Sigmoid colon (tissue), 7 donors: Measurements from ENCODE around the gene OPA3. TPM values are rescaled to one million over a fixed set of nuclear protein-coding genes. Genes with fewer than 3 reads are reported as not detected.

Source experiments
- DNase-seq: peaks from one replicate; pipeline ENCODE4 v3.0.0-alpha.2; 2019
- H3K27ac ChIP-seq, 4 donors: fragments of 200-600 bp; sonication (generic); one replicate each; pipeline ENCODE4 v1.5.1; 2016 to 2019; ENCODE audit warnings: mild to moderate bottlenecking in 1 of 4
- H3K27me3 ChIP-seq, 3 donors: fragments of 200-600 bp; sonication (generic); one replicate each; pipeline ENCODE4 v1.5.1; 2019; ENCODE audit warnings: mild to moderate bottlenecking in 1 of 3
- H3K36me3 ChIP-seq, 4 donors: fragments of 200-600 bp; sonication (generic); one replicate each; pipeline ENCODE4 v1.5.1; 2016 to 2019
- H3K4me1 ChIP-seq, 4 donors: fragments of 200-600 bp; sonication (generic); one replicate each; pipeline ENCODE4 v1.5.1; 2017 to 2019
- H3K4me3 ChIP-seq, 4 donors: fragments of 200-600 bp; sonication (generic); one replicate each; pipeline ENCODE4 v1.5.1; 2017 to 2019; ENCODE audit warnings: mild to moderate bottlenecking in 2 of 4, moderate library complexity in 1 of 4
- H3K9me3 ChIP-seq, 4 donors: fragments of 200-600 bp in 3 of 4; sonication (generic) in 3 of 4; one replicate each; pipeline versions ENCODE4 v1.5.1 to v1.6.1; 2013 to 2019
- CTCF ChIP-seq, 4 experiments: fragments of 450-650 bp in 3 of 4; fragments of 200-600 bp in 1 of 4; IDR thresholded peaks; one replicate each; pipeline ENCODE4 v1.5.1; 2016 to 2019; ENCODE audit warnings: antibody characterized with exemption in 4 of 4, mild to moderate bottlenecking in 3 of 4, moderate library complexity in 2 of 4
- EP300 ChIP-seq, 4 donors: sonication (generic); formaldehyde crosslinking; IDR thresholded peaks; one replicate each; pipeline ENCODE4 v1.6.1; 2017; ENCODE audit warnings: antibody characterized with exemption in 4 of 4
- POLR2A ChIP-seq, 2 donors: fragments of 450-650 bp; IDR thresholded peaks; one replicate each; pipeline ENCODE4 v1.6.1; 2016; ENCODE audit warnings: antibody characterized with exemption in 2 of 2, mild to moderate bottlenecking in 2 of 2, moderate library complexity in 2 of 2
- POLR2AphosphoS5 ChIP-seq, 4 donors: sonication (generic); formaldehyde crosslinking; IDR thresholded peaks; one replicate each; pipeline ENCODE4 v1.6.1; 2017; ENCODE audit warnings: antibody characterized with exemption in 4 of 4
- WGBS, 2 donors: extraction: QIAGEN DNeasy Blood & Tissue Kit; methylation state at CpG; one replicate each; pipeline ENCODE4 v1.1.7; 2013; 5-methylcytosine and 5-hydroxymethylcytosine counted together
- intact Hi-C: fragments of 100-400 bp; cut with DNase I; formaldehyde crosslinking; loops from one replicate; pipeline ENCODE4 v1.15.1; 2023
- polyA plus RNA-seq, 3 donors: library from polyadenylated mRNA; stranded (reverse); fragments of 200-250 nt; gene quantifications; one replicate each; pipeline ENCODE4 v1.2.3, GENCODE V29; 2013
- total RNA-seq, 4 donors: library from RNA; depleted of rRNA; stranded (reverse); fragments of >200 nt; gene quantifications; one replicate each; pipeline ENCODE4 v1.1.0, GENCODE V29; 2016
- donor health status: healthy with polysubstance abuse.
- donor health status: Bipolar disorder and iron deficiency.
- donor health status: healthy.

Gene OPA3
- total and polyA plus RNA-seq, 7 donors = 3.0 to 11.3 (median 7.2) TPM

GRCh38 chr19:45593520-45593919, 8.9 kb upstream of the OPA3 start:
- peaks cover 3 to 79% (median 48%) of the 10 kb centered on the region in 3 donors for H3K27me3 ChIP-seq
- TF ChIP-seq CTCF (IDR thresholded peaks at IDR 0.05) = no peak
- no peak for TF ChIP-seq POLR2A (IDR thresholded peaks at IDR 0.05)
- TF ChIP-seq POLR2AphosphoS5 (IDR thresholded peaks at IDR 0.05) = no peak
- TF ChIP-seq EP300 (IDR thresholded peaks at IDR 0.05) = no peak
- no peaks in the 10 kb centered on the region for H3K36me3 ChIP-seq
- H3K27ac ChIP-seq = no peak overlapping the region
- no peaks in the 10 kb centered on the region for H3K9me3 ChIP-seq
- no peak overlapping the region for H3K4me3 ChIP-seq
- intact Hi-C loops = no loop called here
- peaks cover 0 to 6% (median 0%) of the 10 kb centered on the region in 4 donors for H3K4me1 ChIP-seq
- 5 to 12% methylated on average over 1 of the region's 1 CpG for WGBS, 2 donors
- DNase-seq = no peak

GRCh38 chr19:45592366-45592765, 7.8 kb upstream of the OPA3 start:
- H3K27ac ChIP-seq = no peak overlapping the region
- no peak overlapping the region for H3K4me3 ChIP-seq
- no peaks in the 10 kb centered on the region for H3K9me3 ChIP-seq
- no peaks in the 10 kb centered on the region for H3K4me1 ChIP-seq
- 36 to 46% methylated on average over 4 of the region's 4 CpGs for WGBS, 2 donors
- intact Hi-C loops = no loop called here
- peaks cover 3 to 67% (median 37%) of the 10 kb centered on the region in 3 donors for H3K27me3 ChIP-seq
- no peak for DNase-seq
- H3K36me3 ChIP-seq = no peaks in the 10 kb centered on the region
- TF ChIP-seq POLR2A (IDR thresholded peaks at IDR 0.05) (no peak), EP300 (IDR thresholded peaks at IDR 0.05) (no peak), CTCF (IDR thresholded peaks at IDR 0.05) (no peak), POLR2AphosphoS5 (IDR thresholded peaks at IDR 0.05) (no peak)

GRCh38 chr19:45591638-45592005, 7.0 kb upstream of the OPA3 start:
- TF ChIP-seq POLR2AphosphoS5 (IDR thresholded peaks at IDR 0.05) (no peak), CTCF (IDR thresholded peaks at IDR 0.05) (no peak), POLR2A (IDR thresholded peaks at IDR 0.05) (no peak), EP300 (IDR thresholded peaks at IDR 0.05) (no peak)
- H3K4me1 ChIP-seq = no peaks in the 10 kb centered on the region
- peaks cover 0 to 60% (median 30%) of the 10 kb centered on the region in 3 donors for H3K27me3 ChIP-seq
- intact Hi-C loops = no loop called here
- H3K27ac ChIP-seq = no peak overlapping the region
- WGBS, 2 donors = 93 to 94% methylated on average over 21 of the region's 21 CpGs
- no peaks in the 10 kb centered on the region for H3K9me3 ChIP-seq
- no peaks in the 10 kb centered on the region for H3K36me3 ChIP-seq
- no peak overlapping the region for H3K4me3 ChIP-seq
- DNase-seq = no peak

- peaks cover 0 to 55% (median 30%) of the 10 kb centered on the region in 3 donors for H3K27me3 ChIP-seq
- no peaks in the 10 kb centered on the region for H3K36me3 ChIP-seq
- H3K4me1 ChIP-seq = no peaks in the 10 kb centered on the region
- H3K27ac ChIP-seq = no peak overlapping the region
- WGBS, 2 donors = 48 to 49% methylated on average over 48 of the region's 48 CpGs
- TF ChIP-seq POLR2A (IDR thresholded peaks at IDR 0.05) (no peak), CTCF (IDR thresholded peaks at IDR 0.05) (no peak), EP300 (IDR thresholded peaks at IDR 0.05) (no peak), POLR2AphosphoS5 (IDR thresholded peaks at IDR 0.05) (no peak)
- H3K4me3 ChIP-seq = no peak overlapping the region
- H3K9me3 ChIP-seq = no peaks in the 10 kb centered on the region
- intact Hi-C loops = no loop called here
- DNase-seq = no peak
Observed at GRCh38 chr19:45591004-45591637, 6.5 kb upstream of the OPA3 start.
